HepG2 (cell line): ENCODE measurements around the gene DNAJB11. TPM values are rescaled to one million over a fixed set of nuclear protein-coding genes. Genes with fewer than 3 reads are reported as not detected.
A peak's percentile ranks its signal among the peaks of the same experiment; 100 is the strongest.

ENCODE experiments used
- AKAP8 ChIP-seq: sonication (generic); formaldehyde crosslinking; IDR thresholded peaks from 2 replicates; pipeline ENCODE4 v1.5.1; 2020; ENCODE audit warnings: mild to moderate bottlenecking, missing genetic modification reagents
- ARHGAP35 ChIP-seq: sonication (generic); formaldehyde crosslinking; IDR thresholded peaks from 2 replicates; pipeline ENCODE4 v1.9.0; 2022; ENCODE audit warnings: mild to moderate bottlenecking, inconsistent platforms, moderate library complexity, missing genetic modification reagents, borderline replicate concordance
- CCAR2 ChIP-seq: fragments of 200-400 bp; formaldehyde crosslinking; optimal IDR thresholded peaks from 2 replicates; pipeline ENCODE3; 2018; ENCODE audit warnings: low read depth, mild to moderate bottlenecking, low read length, moderate library complexity
- ELF3 ChIP-seq: IDR thresholded peaks from 2 replicates; pipeline ENCODE4 v1.6.1; 2016; ENCODE audit warnings: missing genetic modification reagents, missing compliant biosample characterization
- IKZF4 ChIP-seq: sonication (generic); formaldehyde crosslinking; IDR thresholded peaks from 2 replicates; pipeline ENCODE4 v1.5.1; 2020; ENCODE audit warnings: borderline replicate concordance, mild to moderate bottlenecking, low read depth, missing genetic modification reagents; ENCODE audit errors: not compliant biosample characterization
- MIXL1 ChIP-seq: IDR thresholded peaks from 2 replicates; pipeline ENCODE4 v1.6.1; 2016
- RARG ChIP-seq: sonication (generic); formaldehyde crosslinking; IDR thresholded peaks from 2 replicates; pipeline ENCODE4 v1.4.0; 2020; ENCODE audit warnings: low read depth, mild to moderate bottlenecking, missing genetic modification reagents
- SALL2 ChIP-seq: sonication (generic); formaldehyde crosslinking; IDR thresholded peaks from 2 replicates; pipeline ENCODE4 v1.8.1; 2023; ENCODE audit warnings: mild to moderate bottlenecking, missing genetic modification reagents, inconsistent platforms
- SAP130 ChIP-seq: IDR thresholded peaks from 2 replicates; pipeline ENCODE4 v1.6.1; 2016; ENCODE audit warnings: low read depth
- TEAD3 ChIP-seq: optimal IDR thresholded peaks from 2 replicates; pipeline ENCODE3; 2016; ENCODE audit warnings: borderline replicate concordance
- ZBTB14 ChIP-seq: sonication (generic); formaldehyde crosslinking; IDR thresholded peaks from 2 replicates; pipeline ENCODE4 v1.4.0; 2020; ENCODE audit warnings: missing genetic modification reagents
- ZBTB39 ChIP-seq: sonication (generic); formaldehyde crosslinking; IDR thresholded peaks from 2 replicates; pipeline ENCODE4 v1.5.0; 2020; ENCODE audit warnings: missing genetic modification reagents
- ZKSCAN1 ChIP-seq: fragments of 150-350 bp; IDR thresholded peaks from 2 replicates; pipeline ENCODE4 v1.6.1; 2014; ENCODE audit warnings: low read length
- ZNF205 ChIP-seq: IDR thresholded peaks from 2 replicates; pipeline ENCODE4 v1.6.1; 2018; ENCODE audit warnings: missing biosample characterization, missing genetic modification reagents
- ZNF44 ChIP-seq: sonication (generic); formaldehyde crosslinking; IDR thresholded peaks from 2 replicates; pipeline ENCODE4 v1.5.1; 2020; ENCODE audit warnings: mild to moderate bottlenecking, missing genetic modification reagents
- ZNF451 ChIP-seq: sonication (generic); formaldehyde crosslinking; IDR thresholded peaks from 2 replicates; pipeline ENCODE4 v1.5.0; 2020; ENCODE audit warnings: mild to moderate bottlenecking, missing genetic modification reagents
- ZNF549 ChIP-seq: sonication (generic); formaldehyde crosslinking; IDR thresholded peaks from 2 replicates; pipeline ENCODE4 v1.5.0; 2020; ENCODE audit warnings: missing genetic modification reagents
- ZSCAN31 ChIP-seq: sonication (generic); formaldehyde crosslinking; IDR thresholded peaks from 2 replicates; pipeline ENCODE4 v1.5.0; 2020; ENCODE audit warnings: low read depth, mild to moderate bottlenecking, missing genetic modification reagents
- polyA plus RNA-seq, 8 experiments: library from polyadenylated mRNA; depleted of rRNA in 3 of 8; stranded (reverse) in 7 of 8; unstranded in 1 of 8; fragments of >200 nt; fragmentation: Illumina TruSeq in 4 of 8; extraction: Trizol in 4 of 8; gene quantifications; 2 replicates each; pipeline versions ENCODE4 v1.2.1 to v1.2.3, GENCODE V29; 2011 to 2016; ENCODE audit warnings: low read depth in 4 of 8, missing spikeins in 1 of 8, mixed read lengths in 1 of 8; ENCODE audit not compliant: insufficient read depth in 1 of 8
- total RNA-seq, 5 experiments: library from RNA; depleted of rRNA; stranded (reverse); fragments of >200 nt; fragmentation: Illumina TruSeq; extraction: Trizol; gene quantifications; 2 replicates each; pipeline ENCODE4 v1.2.3, GENCODE V29; 2016; ENCODE audit warnings: low read depth in 1 of 5
- TF ChIP-seq, protein P1 (sequence below): sonication (generic); formaldehyde crosslinking; IDR thresholded peaks from 2 replicates; pipeline ENCODE4 v1.5.0; 2020; ENCODE audit warnings: mild to moderate bottlenecking, missing genetic modification reagents
- TF ChIP-seq, protein P2 (sequence below): sonication (generic); formaldehyde crosslinking; IDR thresholded peaks from 2 replicates; pipeline ENCODE4 v1.4.0; 2020; ENCODE audit warnings: missing genetic modification reagents; ENCODE audit errors: not compliant biosample characterization
- TF ChIP-seq, protein P3 (sequence below), 2 experiments: sonication (generic) in 1 of 2; formaldehyde crosslinking in 1 of 2; IDR thresholded peaks; 2 replicates each; pipeline versions ENCODE4 v1.4.0 to v1.6.1; 2018 to 2020; ENCODE audit warnings: missing genetic modification reagents in 2 of 2, borderline replicate concordance in 1 of 2, low read depth in 1 of 2, mild to moderate bottlenecking in 1 of 2, missing biosample characterization in 1 of 2

DNAJB11 gene
- total and polyA plus RNA-seq, 2 of the 13 experiments (the other 11 are each of a cell fraction or from before 2014, with no cell fraction given): 41.0 to 132 TPM

DNA sequence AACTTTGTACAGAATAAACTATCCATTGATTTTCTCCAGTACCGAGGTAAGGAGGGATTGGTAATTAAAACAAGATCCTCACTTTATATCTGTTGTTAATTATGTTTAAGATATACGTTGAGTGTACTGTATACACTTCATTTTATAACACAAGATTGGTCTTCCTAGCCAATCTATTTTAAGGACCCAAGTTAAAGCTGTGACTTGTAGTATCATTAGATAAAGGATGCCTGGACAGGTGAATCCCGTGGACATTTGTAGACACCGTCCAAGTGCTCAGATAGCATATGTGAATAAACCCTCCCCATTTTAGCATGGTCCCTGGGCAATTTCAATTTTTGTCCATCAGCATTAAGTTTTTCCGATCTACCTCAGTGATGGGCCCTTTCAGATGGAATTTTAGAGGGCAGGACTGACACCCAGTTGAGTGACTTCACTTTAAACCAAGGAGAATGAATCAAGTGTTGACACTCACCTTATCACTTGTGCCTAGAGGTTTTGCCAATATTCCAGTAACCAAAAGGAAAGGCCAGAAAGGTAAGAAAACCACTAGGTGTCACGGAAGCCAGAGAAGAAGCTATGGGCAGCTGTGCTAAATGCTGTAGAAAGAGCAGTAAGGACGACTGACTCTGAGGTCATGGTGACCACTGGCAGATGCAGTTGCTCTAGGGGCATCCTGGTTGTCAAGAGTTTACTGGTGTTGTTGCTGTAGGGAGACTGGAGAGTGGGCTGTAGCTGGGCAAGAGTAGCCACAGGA, 51.6 kb downstream of the DNAJB11 start (continued):
- TF ChIP-seq, protein P1, sequence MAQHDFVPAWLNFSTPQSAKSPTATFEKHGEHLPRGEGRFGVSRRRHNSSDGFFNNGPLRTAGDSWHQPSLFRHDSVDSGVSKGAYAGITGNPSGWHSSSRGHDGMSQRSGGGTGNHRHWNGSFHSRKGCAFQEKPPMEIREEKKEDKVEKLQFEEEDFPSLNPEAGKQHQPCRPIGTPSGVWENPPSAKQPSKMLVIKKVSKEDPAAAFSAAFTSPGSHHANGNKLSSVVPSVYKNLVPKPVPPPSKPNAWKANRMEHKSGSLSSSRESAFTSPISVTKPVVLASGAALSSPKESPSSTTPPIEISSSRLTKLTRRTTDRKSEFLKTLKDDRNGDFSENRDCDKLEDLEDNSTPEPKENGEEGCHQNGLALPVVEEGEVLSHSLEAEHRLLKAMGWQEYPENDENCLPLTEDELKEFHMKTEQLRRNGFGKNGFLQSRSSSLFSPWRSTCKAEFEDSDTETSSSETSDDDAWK (CRISPR knock-in tag): no peak
- TF ChIP-seq ZNF44 (CRISPR knock-in tag): 0 out of 2 replicates have a peak, but pooled peaks have one; percentile 83
- TF ChIP-seq CCAR2: no peak
- no peak for TF ChIP-seq ZSCAN31
- no peak for TF ChIP-seq ARHGAP35
- no peak for TF ChIP-seq IKZF4 (CRISPR knock-in tag)
- TF ChIP-seq, protein P2, sequence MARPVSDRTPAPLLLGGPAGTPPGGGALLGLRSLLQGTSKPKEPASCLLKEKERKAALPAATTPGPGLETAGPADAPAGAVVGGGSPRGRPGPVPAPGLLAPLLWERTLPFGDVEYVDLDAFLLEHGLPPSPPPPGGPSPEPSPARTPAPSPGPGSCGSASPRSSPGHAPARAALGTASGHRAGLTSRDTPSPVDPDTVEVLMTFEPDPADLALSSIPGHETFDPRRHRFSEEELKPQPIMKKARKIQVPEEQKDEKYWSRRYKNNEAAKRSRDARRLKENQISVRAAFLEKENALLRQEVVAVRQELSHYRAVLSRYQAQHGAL (CRISPR knock-in tag): no peak
- TF ChIP-seq TEAD3 (CRISPR knock-in tag): peak; percentile 34
- no peak for TF ChIP-seq ZKSCAN1
- peak; percentile 92 for TF ChIP-seq AKAP8 (CRISPR knock-in tag)
- 0 out of 2 replicates have a peak, but pooled peaks have one; percentile 33 for TF ChIP-seq ZNF451 (CRISPR knock-in tag)
- no peak for TF ChIP-seq ZNF549 (CRISPR knock-in tag)
- no peak for TF ChIP-seq SALL2 (CRISPR knock-in tag)
- TF ChIP-seq RARG: peak; percentile 87; the same call in 1 of the 2 replicates
- TF ChIP-seq SAP130 (CRISPR knock-in tag): no peak; the same call in 1 of the 2 replicates
- TF ChIP-seq ZBTB14 (CRISPR knock-in tag): no peak
- peak; percentile 10; the same call in 1 of the 2 replicates for TF ChIP-seq MIXL1 (CRISPR knock-in tag)
- TF ChIP-seq, protein P3, sequence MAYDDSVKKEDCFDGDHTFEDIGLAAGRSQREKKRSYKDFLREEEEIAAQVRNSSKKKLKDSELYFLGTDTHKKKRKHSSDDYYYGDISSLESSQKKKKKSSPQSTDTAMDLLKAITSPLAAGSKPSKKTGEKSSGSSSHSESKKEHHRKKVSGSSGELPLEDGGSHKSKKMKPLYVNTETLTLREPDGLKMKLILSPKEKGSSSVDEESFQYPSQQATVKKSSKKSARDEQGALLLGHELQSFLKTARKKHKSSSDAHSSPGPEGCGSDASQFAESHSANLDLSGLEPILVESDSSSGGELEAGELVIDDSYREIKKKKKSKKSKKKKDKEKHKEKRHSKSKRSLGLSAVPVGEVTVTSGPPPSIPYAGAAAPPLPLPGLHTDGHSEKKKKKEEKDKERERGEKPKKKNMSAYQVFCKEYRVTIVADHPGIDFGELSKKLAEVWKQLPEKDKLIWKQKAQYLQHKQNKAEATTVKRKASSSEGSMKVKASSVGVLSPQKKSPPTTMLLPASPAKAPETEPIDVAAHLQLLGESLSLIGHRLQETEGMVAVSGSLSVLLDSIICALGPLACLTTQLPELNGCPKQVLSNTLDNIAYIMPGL (CRISPR knock-in tag; IDR thresholded peaks at IDR 0.05; ENCODE audit: borderline replicate concordance in 1 of 2, low read depth in 1 of 2): no peak; a peak in 1 of 4 replicates
- no peak for TF ChIP-seq ZBTB39 (CRISPR knock-in tag)
- no peak for TF ChIP-seq ZNF205 (CRISPR knock-in tag)
- TF ChIP-seq ELF3 (CRISPR knock-in tag): peak; percentile 43; the same call in 1 of the 2 replicates
